Posterior vena cava (tissue), 2 donors: ENCODE results near the gene LRP1B. TPM values are rescaled to one million over a fixed set of nuclear protein-coding genes. Genes with fewer than 3 reads are reported as not detected.

ENCODE experiments used
- DNase-seq: peaks from one replicate; pipeline ENCODE4 v3.0.0-alpha.2; 2020; ENCODE audit warnings: low spot score
- intact Hi-C, 2 donors: fragments of 100-400 bp; cut with DNase I; formaldehyde crosslinking; loops; one replicate each; pipeline versions ENCODE4 v1.14.1 to v1.14.2; 2022 to 2023
- total RNA-seq, 2 donors: library from RNA; stranded (reverse); fragmentation: NEBNext Ultra II Directional; extraction: Animal tissue kit (Norgen Biotek cat#: 25700); gene quantifications; one replicate each; pipeline ENCODE4 v1.2.1, GENCODE V29; 2021
- donor health status: DM: yes; HTN: yes; CAD: no.
- donor health status: DM: yes; HTN: yes; CAD: no.

The LRP1B gene
- total RNA-seq, 2 donors from 2014 or later, result 0.46 to 0.48 TPM

DNA sequence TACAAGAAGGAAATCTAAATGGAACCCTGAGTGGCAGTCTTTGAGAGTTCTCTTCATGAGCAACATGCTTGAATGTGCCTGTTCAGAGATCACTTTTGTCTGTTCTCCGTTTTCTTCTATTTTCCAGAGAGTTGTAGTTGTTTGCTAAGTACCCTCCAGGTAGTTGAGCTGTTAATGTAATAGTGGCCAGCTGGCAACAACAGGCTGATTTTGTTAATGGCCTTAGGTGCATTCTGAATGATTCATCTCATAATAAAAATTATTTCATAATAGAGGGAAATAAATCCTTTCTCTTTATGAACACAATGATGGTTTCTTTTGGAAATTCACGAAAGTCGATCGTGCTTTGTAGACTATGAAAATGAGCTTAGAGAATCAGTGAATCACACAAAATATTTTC lies 136.8 kb downstream of the LRP1B start:
- intact Hi-C loops, result no loop called here
- no peak for DNase-seq

DNA sequence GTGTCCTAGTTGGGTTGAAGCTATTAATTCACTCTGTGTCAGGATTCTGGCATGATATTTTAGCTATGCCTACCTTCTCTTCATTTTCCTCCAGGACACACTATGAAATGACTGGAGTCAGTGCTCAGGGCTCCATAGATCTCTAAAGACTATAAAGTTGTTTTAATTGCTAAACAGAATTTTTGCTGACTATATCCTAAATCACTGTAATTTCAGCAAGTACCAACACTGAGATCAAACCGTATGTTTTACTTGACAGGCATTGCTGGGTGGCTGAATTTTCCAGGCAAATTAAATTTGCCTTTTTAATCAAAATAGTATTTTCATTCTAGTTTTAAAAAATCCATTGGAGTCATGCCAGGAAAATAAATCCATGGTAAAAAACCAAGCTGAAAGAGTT lies 138.1 kb downstream of the LRP1B start:
- intact Hi-C loops, result no loop called here
- no peak for DNase-seq

DNA sequence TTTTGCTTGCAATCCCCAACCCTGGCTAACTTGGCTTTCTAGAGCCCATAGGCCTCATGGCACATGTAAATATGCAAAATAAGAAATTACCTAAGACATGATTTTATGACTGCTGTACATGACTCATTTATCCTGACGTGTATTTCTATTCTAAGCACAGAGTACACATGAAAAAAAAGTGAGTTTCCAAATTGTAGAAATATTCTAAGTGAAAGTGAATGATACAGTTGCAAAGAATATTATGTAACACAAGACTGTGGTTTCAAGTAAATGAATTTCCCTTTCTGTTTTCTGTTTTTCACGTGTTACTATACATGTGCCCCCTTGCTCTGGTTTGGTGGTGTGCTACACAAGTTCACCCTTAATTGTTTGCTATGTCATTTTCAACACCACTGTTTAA lies 162.4 kb downstream of the LRP1B start:
- DNase-seq, result no peak
- intact Hi-C loops, result no loop called here

DNA sequence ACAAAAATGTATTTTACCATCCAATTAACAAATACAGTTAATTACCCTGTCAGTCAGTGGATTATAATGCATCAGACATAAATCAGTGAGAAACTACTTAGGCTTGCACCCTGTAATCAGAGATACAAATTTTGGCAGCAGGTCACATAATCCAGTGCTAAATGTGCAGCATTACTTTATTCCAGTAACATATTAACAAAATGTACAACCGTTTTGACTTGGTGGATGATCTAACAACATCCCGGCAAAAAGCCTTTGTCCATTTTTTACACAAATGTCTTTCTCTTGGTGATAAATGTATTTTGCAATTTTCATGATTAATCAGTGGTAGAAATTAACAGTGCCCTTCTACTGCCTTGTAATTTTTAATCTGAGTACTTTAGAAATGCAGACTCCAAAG lies 162.8 kb downstream of the LRP1B start:
- intact Hi-C loops, result no loop called here

DNA sequence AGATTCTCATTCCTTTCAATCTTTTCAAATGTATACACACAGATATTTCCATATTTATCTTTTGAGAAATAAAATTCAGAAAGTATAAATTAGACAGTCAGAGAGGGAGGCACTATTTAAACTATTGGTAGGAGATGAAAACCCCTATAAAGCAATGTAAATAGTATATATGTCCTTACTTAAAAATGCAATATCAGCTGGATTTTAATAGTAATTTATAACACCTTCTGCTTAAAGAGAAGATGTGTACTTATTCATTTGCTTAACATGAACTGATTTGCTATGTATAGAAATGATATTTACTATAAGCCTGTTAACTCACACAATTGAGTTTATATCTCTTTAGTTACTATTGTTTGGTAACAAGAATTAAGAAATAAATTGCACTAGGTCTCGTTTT lies 163.3 kb downstream of the LRP1B start:
- intact Hi-C loops, result no loop called here
- no peak for DNase-seq

More for the DNA sequence above, 162.8 kb downstream of the LRP1B start:
- DNase-seq, result no peak

DNA sequence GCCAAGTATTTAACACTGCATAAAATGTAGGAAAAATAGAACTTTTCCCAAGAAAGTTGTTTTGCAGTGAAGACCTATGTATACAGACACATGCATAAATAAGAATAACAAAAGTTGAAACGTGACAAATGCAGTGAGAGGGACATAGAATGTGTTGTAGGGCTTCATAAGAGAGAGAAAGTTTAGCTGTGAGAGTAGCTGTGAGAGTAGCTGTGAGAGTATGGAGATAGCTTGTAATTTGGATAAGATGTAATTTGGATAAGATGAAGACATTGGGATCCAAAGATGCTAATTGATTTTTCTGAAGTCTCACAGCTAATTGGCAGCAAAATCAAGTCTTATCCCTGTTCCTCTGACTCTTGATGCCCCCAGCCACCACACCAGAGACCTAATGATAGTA lies 170.9 kb downstream of the LRP1B start:
- DNase-seq, result no peak
- intact Hi-C loops, result no loop called here

DNA sequence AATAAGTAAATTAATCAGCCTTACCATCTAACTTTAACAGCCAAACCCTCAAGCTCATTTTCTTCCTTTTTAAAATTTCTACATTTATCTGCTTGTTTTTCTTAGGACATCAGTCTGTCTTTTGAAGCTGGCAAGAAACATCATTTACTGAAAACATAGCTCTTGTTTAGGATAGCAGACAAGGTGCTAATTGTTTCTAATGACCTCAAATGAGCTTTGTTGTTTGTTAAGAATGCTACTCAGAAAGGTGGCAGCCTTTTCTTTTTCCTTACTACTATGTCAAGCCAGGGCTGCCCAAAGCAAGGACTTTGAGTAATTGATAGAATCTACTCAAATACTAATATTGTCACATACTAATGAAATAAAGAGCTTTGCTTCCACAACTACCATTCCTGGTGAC lies 171.8 kb downstream of the LRP1B start:
- intact Hi-C loops, result no loop called here
- DNase-seq, result no peak

DNA sequence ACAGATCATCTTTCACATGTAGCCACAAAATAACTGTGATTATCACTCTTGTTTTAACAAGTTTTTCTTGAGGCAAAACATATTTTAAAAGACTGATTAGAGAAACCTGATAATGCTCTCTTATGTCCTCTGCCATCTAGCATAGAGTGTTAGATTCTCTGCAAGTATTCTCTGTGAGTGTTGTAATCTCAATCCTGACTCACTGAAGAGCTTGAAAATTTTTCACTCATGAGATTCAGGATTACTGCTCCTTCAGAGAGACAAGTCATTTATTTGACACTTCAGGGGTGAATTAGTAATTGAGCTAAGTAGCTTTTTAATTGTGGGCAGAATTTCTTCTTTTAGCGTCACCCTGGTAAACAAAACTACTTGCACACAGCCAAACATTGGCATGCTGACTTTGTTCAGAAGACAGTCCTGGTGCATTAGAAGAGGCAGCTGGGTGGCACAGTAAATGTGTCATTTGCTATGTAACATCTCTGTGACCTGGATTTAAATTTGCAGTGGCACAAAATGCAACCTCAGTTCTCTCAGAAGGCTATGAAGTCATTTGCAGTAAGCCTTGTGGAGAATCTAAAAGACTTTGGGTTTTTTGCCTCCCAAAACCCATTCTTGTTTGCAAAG lies 172.9 kb downstream of the LRP1B start:
- intact Hi-C loops, result no loop called here
- no peak for DNase-seq

DNA sequence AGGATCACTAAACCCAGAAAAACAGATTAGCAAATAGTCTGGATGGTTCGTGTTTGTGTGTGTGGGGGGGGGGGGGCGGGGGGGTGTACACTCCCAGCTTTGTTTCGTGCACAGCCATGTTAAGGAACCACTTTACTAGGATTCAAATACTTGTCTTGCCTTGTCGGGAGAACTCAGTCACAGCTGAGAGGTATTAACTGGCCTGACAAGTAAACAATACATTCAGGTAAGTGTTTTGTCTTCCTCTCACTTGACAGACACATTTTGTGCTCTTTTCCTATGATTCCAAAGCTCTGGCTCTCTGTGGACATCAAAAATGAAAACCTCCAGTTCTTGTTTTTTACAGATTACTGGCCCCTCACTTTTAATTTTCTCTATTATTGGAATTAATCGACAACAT lies 173.5 kb downstream of the LRP1B start:
- DNase-seq, result no peak
- intact Hi-C loops, result no loop called here

DNA sequence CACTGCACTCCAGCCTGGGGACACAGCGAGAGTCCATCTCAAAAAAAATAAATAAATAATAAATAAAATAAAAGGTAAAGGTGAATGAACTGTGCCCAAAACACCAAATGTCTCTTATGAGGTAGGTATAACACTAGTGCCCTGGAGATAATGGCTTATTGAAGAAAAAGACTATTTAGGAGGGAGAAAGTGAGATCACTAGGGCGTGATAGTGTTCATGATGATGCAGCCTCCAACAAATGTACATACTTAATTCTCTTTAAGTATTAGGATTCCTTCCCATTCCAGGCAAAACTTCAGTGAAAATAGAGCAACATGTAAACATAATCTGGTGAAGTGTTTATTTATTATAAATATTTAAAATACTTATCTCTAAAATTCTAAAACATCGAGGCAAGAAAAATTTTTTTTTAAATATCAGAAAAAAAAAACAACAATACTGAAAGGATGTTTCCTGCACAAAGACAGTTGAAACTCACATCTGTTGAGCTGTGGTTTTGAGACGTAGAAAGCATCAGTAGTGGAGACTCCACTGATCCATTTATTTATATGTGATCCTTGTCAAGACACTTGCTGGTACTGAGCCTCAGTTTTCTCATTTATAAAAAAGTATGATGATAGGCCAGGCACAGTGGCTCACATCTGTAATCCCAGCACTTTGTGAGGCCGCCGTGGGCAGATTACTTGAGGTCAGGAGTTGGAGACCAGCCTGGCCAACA lies 183.3 kb downstream of the LRP1B start:
- intact Hi-C loops, result no loop called here

DNA sequence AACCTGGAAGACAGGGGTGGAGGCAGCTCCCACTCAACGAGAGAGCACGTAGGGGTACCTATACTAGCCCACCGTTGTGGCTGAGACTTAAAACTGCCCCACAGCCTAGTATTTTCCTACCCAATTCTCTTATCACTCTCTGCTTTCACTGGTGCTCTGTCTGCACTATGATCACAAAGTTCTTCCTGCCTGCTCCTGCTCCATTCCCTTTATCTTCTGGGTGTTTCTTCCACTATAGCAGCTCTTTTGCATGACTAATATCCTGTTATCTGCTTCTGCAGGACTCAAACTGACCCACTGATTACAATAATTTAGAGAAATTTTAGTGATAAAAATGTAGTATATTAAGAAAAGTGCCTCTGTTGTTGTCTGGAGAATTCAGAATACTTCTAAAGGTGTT lies 184.8 kb downstream of the LRP1B start:
- no peak for DNase-seq
- intact Hi-C loops, result no loop called here

More for the DNA sequence above, 183.3 kb downstream of the LRP1B start:
- DNase-seq, result no peak

DNA sequence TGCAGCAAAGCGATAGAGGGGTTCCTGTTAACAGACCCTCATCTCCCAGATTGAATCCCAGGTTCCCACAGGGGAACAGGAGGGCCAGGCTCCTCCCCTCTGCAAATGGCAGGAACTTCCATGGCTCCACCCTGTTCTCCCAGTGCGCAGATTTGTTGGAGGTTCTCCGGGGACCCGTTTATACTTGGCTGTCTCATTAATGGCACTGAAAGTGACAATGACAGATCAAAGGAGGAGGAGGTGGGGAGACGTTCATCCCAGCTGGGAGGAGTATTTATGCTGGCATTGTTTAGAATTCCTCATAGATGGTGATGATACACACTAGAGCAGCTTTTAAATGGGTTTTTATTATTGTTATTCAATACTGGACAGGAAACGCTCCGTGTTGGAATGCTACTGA lies 186.9 kb downstream of the LRP1B start:
- intact Hi-C loops, result no loop called here
- DNase-seq, result no peak

DNA sequence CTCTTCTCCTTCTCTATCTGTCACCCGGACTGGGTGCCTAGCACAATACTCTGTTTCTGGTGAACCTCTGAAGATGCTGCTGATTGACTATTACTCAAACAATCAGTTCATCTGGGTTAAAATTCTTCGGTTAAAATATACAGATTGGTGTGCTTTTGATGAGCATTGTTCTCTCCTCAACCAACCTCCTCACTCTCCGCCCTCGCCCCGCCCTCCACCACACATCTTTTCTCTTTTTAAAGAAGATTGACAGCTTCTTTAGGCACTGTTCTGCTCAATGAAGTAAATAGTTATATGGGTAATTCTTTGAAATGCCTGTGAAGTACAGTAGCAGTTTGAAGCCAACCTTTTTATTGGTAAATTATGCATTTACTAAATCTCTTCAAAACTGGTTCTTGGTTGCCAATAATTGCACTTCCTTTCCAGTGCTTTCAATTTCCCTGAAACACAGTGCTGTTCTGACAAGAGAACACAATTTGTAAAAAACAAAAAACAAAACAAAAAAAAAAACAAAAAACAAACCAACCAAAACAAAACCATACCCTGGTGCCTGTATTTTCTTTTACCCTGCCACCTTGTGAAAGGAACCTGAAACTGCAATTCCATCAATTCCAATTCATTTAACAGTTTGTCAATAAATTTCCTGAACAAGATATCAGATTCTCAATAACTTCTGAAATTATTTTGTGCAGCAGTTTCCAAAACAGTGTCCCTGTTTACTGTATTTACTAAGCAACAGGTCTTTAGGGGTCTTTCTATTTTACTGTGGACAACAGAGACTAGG lies 188.6 kb downstream of the LRP1B start:
- intact Hi-C loops, result no loop called here

DNA sequence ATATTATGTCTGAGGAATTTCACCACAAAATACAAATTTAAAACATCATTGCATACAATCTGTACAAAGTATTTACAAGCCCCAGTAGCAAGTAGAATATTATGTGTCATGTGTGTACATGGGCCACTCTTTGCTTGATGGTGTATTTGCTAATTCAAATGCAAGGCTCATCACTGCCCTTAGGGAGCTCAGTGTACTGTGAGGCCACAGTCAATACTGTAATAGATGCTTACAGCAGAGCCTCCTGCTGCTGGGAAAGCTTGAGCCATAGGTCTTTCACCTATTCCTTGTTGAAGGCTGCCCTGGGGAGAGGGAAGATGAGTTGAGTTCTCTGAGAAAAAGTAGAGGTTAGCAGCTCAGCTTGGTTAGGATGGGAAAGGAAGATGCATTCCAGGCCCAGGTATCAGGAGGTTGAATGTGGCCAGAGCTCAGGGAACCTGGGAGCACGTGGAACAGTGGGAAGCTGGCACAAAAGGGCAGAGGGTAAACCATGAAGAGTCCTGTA lies 189.6 kb downstream of the LRP1B start:
- intact Hi-C loops, result no loop called here
- DNase-seq, result no peak

More for the DNA sequence above, 188.6 kb downstream of the LRP1B start:
- DNase-seq, result no peak

DNA sequence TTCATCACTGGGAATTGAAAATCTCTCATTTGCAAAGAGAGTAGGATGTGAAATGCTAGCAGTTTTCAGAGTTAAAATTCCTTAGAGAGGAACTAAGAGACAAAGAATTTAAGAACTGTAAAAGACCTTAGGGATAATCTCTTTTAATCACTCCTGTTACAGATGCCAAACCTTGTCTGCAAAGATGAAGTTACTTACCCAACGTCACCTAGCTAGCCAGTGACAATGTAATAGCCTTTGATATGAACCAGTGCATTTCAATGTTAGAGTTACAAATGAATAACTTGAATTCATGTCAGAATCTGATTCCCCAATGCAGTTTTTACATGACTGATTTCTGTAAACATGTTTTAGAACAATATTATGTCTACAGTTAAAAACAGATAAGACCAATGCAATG lies 190.1 kb downstream of the LRP1B start:
- DNase-seq, result no peak
- intact Hi-C loops, result no loop called here

DNA sequence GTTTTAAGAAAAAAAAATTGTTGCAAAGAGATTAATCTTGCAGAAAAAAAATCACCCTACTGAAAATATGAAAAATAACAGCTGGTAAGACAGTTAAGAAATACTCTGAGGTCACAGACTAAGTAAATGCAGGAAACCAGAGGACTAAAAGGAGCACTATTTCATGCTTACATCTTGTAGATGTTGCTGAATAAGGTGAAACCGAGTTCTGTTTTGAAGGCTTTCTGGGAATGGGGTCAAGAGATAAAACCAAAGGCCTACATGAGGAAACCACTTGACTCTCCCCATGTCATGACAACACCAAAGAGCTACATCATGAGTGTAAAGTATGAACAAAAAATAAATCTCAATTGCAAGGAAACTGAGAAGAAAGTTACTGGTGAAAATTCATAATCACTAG lies 197.6 kb downstream of the LRP1B start:
- no peak for DNase-seq
- intact Hi-C loops, result no loop called here

DNA sequence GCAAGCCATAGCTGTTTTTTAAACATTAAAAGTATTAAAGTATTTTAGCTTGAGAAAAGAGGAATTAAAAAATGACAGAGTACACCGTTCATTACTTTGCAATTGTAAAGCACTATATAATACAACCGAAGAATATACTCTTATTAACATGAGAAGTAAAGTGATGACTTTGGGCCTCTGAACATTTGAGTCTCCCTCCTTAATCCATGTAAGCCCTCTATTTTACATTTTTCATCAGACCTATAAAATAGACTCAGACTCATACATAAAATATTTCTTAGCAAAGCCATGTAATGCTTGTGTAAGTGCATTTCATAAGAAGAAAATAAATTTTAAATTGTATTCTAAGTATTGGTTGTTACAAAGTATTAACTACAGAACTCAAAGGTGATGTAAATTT lies 198.6 kb downstream of the LRP1B start:
- no peak for DNase-seq
- intact Hi-C loops, result no loop called here

DNA sequence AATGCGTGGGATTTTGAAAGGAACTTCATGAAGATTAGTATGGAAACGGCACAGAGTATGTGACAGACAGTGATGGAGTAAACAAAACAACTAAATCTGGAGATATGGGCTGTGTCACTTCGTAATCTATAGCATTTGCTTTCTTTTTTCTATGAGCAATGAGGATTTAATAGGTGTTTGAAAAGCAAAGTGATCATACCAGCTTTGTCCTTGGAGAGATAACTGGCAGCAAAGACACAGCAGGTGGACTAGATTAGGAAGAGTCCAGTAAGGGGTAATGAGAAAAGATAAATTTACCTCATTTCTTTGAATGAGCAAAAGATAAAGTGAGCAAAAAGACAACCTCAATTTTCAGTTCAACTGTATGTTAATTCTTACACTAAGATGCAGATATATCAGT lies 199.0 kb downstream of the LRP1B start:
- intact Hi-C loops, result no loop called here
- DNase-seq, result no peak

DNA sequence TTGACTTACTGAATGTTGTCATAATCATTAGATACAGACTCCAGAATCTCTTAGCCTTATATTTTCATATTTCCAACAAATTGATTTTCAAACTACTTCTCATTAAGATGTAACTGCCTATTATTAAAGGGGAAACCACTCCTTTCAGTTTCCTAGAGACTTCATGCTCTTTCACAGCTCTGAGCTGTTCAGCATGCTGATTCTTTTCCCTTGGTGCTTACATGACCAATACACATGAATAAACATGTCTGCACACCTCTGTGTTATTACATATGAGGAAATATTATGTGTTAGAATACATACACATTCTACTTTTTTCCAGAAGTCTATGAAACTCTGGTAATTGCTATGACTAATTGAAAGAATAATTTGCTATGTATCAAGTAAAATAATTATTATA lies 200.0 kb downstream of the LRP1B start:
- intact Hi-C loops, result no loop called here
- no peak for DNase-seq
